ENCODE results near the gene CDT1. TPM values are rescaled to one million over a fixed set of nuclear protein-coding genes. Genes with fewer than 3 reads are reported as not detected.
A peak's percentile ranks its signal among the peaks of the same experiment; 100 is the strongest.

The CDT1 gene
- total RNA-seq, 4 donors from 2014 or later, result 0.17 to 1.4 (median 0.34) TPM; not detected in 1

- Histone ChIP-seq H3K27me3 (no peaks in the 10 kb centered on the region), H3K4me1 (peaks cover 45 to 97% (median 90%) of the 10 kb centered on the region in 4 donors), H3K4me3 (peak overlapping the region in 1 of 4 donors; percentile 37), H3K27ac (replicated peaks in 1 of 4) (peak overlapping the region; percentile 91 to 94 (median 92)), H3K9me3 (no peaks in the 10 kb centered on the region), H3K36me3 (peaks cover 0 to 8% (median 2%) of the 10 kb centered on the region in 4 donors)
- TF ChIP-seq CTCF (IDR thresholded peaks at IDR 0.05) (no peak), POLR2A (IDR thresholded peaks at IDR 0.05; ENCODE audit: low read depth) (no peak), POLR2AphosphoS5 (IDR thresholded peaks at IDR 0.05) (peak; percentile 39 to 41)
- 65% methylated on average over 18 of the region's 24 CpGs for WGBS
- DNase-seq (ENCODE audit: extremely low spot score), result no peak
- intact Hi-C loops (cut with DNase I), result no loop called here
These were observed 43.0 kb upstream of the CDT1 start for GRCh38 chr16:88760424-88761142.

GRCh38 chr16:88761143-88761534 lies 42.5 kb upstream of the CDT1 start:
- peaks cover 41 to 97% (median 90%) of the 10 kb centered on the region in 4 donors for H3K4me1 ChIP-seq
- H3K27ac ChIP-seq (replicated peaks in 1 of 4), result peak overlapping the region; percentile 91 to 94 (median 92)
- WGBS, result 90% methylated on average over 8 of the region's 11 CpGs

GRCh38 chr16:88761830-88762229 lies 41.8 kb upstream of the CDT1 start:
- Histone ChIP-seq H3K27ac (replicated peaks in 1 of 4) (peak overlapping the region; percentile 91 to 94 (median 92)), H3K27me3 (no peaks in the 10 kb centered on the region), H3K4me3 (no peak overlapping the region), H3K4me1 (peaks cover 40 to 100% (median 95%) of the 10 kb centered on the region in 4 donors), H3K36me3 (peaks cover 0 to 11% (median 2%) of the 10 kb centered on the region in 4 donors), H3K9me3 (no peaks in the 10 kb centered on the region)
- DNase-seq (ENCODE audit: extremely low spot score), result no peak
- TF ChIP-seq POLR2AphosphoS5 (IDR thresholded peaks at IDR 0.05), result no peak
- TF ChIP-seq EP300 (IDR thresholded peaks at IDR 0.05), result no peak
- TF ChIP-seq CTCF (IDR thresholded peaks at IDR 0.05), result no peak
- no peak for TF ChIP-seq POLR2A (IDR thresholded peaks at IDR 0.05; ENCODE audit: low read depth)
- intact Hi-C loops (cut with DNase I), result no loop called here
- 75% methylated on average over 9 of the region's 10 CpGs for WGBS

More at GRCh38 chr16:88761143-88761534, 42.5 kb upstream of the CDT1 start:
- Histone ChIP-seq H3K9me3 (no peaks in the 10 kb centered on the region), H3K4me3 (no peak overlapping the region), H3K36me3 (peaks cover 0 to 11% (median 2%) of the 10 kb centered on the region in 4 donors), H3K27me3 (no peaks in the 10 kb centered on the region)
- intact Hi-C loops (cut with DNase I), result no loop called here
- DNase-seq (ENCODE audit: extremely low spot score), result no peak
- TF ChIP-seq POLR2A (IDR thresholded peaks at IDR 0.05; ENCODE audit: low read depth) (no peak), POLR2AphosphoS5 (IDR thresholded peaks at IDR 0.05) (no peak), CTCF (IDR thresholded peaks at IDR 0.05) (no peak), EP300 (IDR thresholded peaks at IDR 0.05) (no peak)

- peak overlapping the region; percentile 91 to 94 (median 92) for H3K27ac ChIP-seq (replicated peaks in 1 of 4)
These were observed 41.2 kb upstream of the CDT1 start for GRCh38 chr16:88762258-88762870.

More at GRCh38 chr16:88762258-88762870, 41.2 kb upstream of the CDT1 start:
- H3K4me1 ChIP-seq, result peaks cover 43 to 100% (median 99%) of the 10 kb centered on the region in 4 donors
- no peaks in the 10 kb centered on the region for H3K27me3 ChIP-seq
- H3K4me3 ChIP-seq, result no peak overlapping the region
- H3K36me3 ChIP-seq, result peaks cover 0 to 11% (median 2%) of the 10 kb centered on the region in 4 donors
- no peaks in the 10 kb centered on the region for H3K9me3 ChIP-seq
- intact Hi-C loops (cut with DNase I), result no loop called here
- DNase-seq (ENCODE audit: extremely low spot score), result no peak
- TF ChIP-seq EP300 (IDR thresholded peaks at IDR 0.05) (no peak), POLR2AphosphoS5 (IDR thresholded peaks at IDR 0.05) (no peak), POLR2A (IDR thresholded peaks at IDR 0.05; ENCODE audit: low read depth) (no peak), CTCF (IDR thresholded peaks at IDR 0.05) (no peak)
- 75% methylated on average over 4 of the region's 16 CpGs for WGBS

Measured in esophagus muscularis mucosa (tissue), 4 donors.